GM19238 (cell line): ENCODE measurements around the gene MAPRE2.

ENCODE experiments used
- DNase-seq: peaks from one replicate; pipeline ENCODE4 v3.0.0; 2011; ENCODE audit warnings: low spot score; ENCODE audit not compliant: insufficient read length

Gene MAPRE2

GRCh38 chr18:35040988-35041814, at the start of gene MAPRE2:
MAPRE2 (plus strand) TSS chr18:35041413; CDS start chr18:35041540, 127 bp downstream.
- peak; percentile 85 for DNase-seq

GRCh38 chr18:34991561-34991960, 49.7 kb upstream of the MAPRE2 start:
- DNase-seq = no peak

GRCh38 chr18:34993289-34993688, 47.9 kb upstream of the MAPRE2 start:
- no peak for DNase-seq

GRCh38 chr18:34995746-34996145, 45.5 kb upstream of the MAPRE2 start:
- no peak for DNase-seq

- DNase-seq = no peak
Observed at GRCh38 chr18:34998661-34999060, 42.6 kb upstream of the MAPRE2 start.

GRCh38 chr18:34999756-35000289, 41.4 kb upstream of the MAPRE2 start:
- no peak for DNase-seq

- DNase-seq = no peak
Observed at GRCh38 chr18:35000457-35000856, 40.8 kb upstream of the MAPRE2 start.

GRCh38 chr18:35002120-35002519, 39.1 kb upstream of the MAPRE2 start:
- DNase-seq = no peak

- DNase-seq = peak; percentile 8
Observed at GRCh38 chr18:35005963-35006577, 35.1 kb upstream of the MAPRE2 start.

GRCh38 chr18:35010156-35010555, 31.1 kb upstream of the MAPRE2 start:
- DNase-seq = no peak

GRCh38 chr18:35010993-35011392, 30.2 kb upstream of the MAPRE2 start:
- no peak for DNase-seq

- DNase-seq = no peak
Observed at GRCh38 chr18:35019933-35020332, 21.3 kb upstream of the MAPRE2 start.

- DNase-seq = no peak
Observed at GRCh38 chr18:35022426-35023001, 18.7 kb upstream of the MAPRE2 start.

- no peak for DNase-seq
Observed at GRCh38 chr18:35024196-35024595, 17.0 kb upstream of the MAPRE2 start.

- no peak for DNase-seq
Observed at GRCh38 chr18:35024965-35025364, 16.2 kb upstream of the MAPRE2 start.

GRCh38 chr18:35026407-35027061, 14.7 kb upstream of the MAPRE2 start:
- no peak for DNase-seq

GRCh38 chr18:35027206-35027605, 14.0 kb upstream of the MAPRE2 start:
- no peak for DNase-seq

GRCh38 chr18:35028536-35028935, 12.7 kb upstream of the MAPRE2 start:
- no peak for DNase-seq

GRCh38 chr18:35029103-35029502, 12.1 kb upstream of the MAPRE2 start:
- DNase-seq = no peak

GRCh38 chr18:35029770-35030169, 11.4 kb upstream of the MAPRE2 start:
- no peak for DNase-seq

GRCh38 chr18:35030277-35030989, 10.8 kb upstream of the MAPRE2 start:
- DNase-seq = no peak
